ENCODE data around the gene SLC34A1.

- TF ChIP-seq CTCF (conservative IDR thresholded peaks at IDR 0.05) (no peak), EZH2 (IDR thresholded peaks at IDR 0.05; ENCODE audit: low read depth) (no peak)
Observed at GRCh38 chr5:177393206-177393765, 9.1 kb downstream of the SLC34A1 start.

Measured in PC-9 (cell line).